Large intestine (tissue), 3 donors: ENCODE data around the gene ALKBH3. TPM values are rescaled to one million over a fixed set of nuclear protein-coding genes. Genes with fewer than 3 reads are reported as not detected.

Experiments
- DNase-seq, 2 donors: peaks; one replicate each; pipeline versions ENCODE4 v3.0.0 to v3.0.0-alpha.2; 2013
- H3K27ac ChIP-seq: one replicate; pipeline ENCODE4 v1.5.1; 2013; ENCODE audit warnings: low read length
- H3K27me3 ChIP-seq: 2 replicates; pipeline ENCODE4 v1.6.1; 2013; ENCODE audit warnings: low read length; ENCODE audit not compliant: control insufficient read depth, insufficient read depth
- H3K36me3 ChIP-seq: 2 replicates; pipeline ENCODE4 v1.6.1; 2013; ENCODE audit warnings: low read length; ENCODE audit not compliant: control insufficient read depth, insufficient read depth
- H3K4me1 ChIP-seq: one replicate; pipeline ENCODE4 v1.6.1; 2013; ENCODE audit warnings: low read length; ENCODE audit not compliant: control insufficient read depth, insufficient read depth
- H3K4me3 ChIP-seq: one replicate; pipeline ENCODE4 v1.5.1; 2013; ENCODE audit warnings: low read length
- H3K9me3 ChIP-seq: one replicate; pipeline ENCODE4 v1.6.1; 2013; ENCODE audit warnings: mild to moderate bottlenecking, low read depth, low read length, moderate library complexity; ENCODE audit not compliant: control insufficient read depth
- WGBS: methylation state at CpG from one replicate; pipeline ENCODE4 v1.1.5; 2013; ENCODE audit warnings: low lambda C conversion rate; ENCODE audit not compliant: insufficient coverage; 5-methylcytosine and 5-hydroxymethylcytosine counted together
- polyA plus RNA-seq: library from polyadenylated mRNA; unstranded; fragments of 120-200 nt; gene quantifications from one replicate; pipeline ENCODE4 v1.2.1, GENCODE V29; 2013

Gene ALKBH3
- polyA plus RNA-seq, 1 donor, result 32.4 TPM

DNA sequence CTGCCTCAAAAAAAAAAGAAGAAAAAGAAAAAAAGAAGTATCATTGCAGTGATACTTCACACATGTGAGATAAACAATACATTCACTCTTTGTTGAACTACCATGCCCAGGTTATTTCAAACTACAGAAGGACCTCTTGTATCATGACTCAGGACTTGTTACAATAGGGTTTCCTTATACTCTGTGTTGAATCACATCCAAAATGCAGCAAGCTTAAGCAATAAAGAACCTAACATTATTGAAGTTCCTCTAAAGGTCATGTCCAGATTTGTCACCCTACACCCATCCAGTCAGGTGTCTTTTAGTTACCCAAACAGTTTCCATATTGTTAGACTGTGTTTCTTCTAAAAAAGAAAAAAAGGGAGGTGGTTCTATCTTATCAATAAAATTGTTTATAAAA lies 26.9 kb upstream of the ALKBH3 start:
- H3K36me3 ChIP-seq, result peaks cover 7% of the 10 kb centered on the region
- H3K9me3 ChIP-seq, result no peaks in the 10 kb centered on the region
- no peak overlapping the region for H3K4me3 ChIP-seq
- H3K27me3 ChIP-seq, result no peaks in the 10 kb centered on the region
- no peaks in the 10 kb centered on the region for H3K4me1 ChIP-seq
- no peak overlapping the region for H3K27ac ChIP-seq
- no peak for DNase-seq

DNA sequence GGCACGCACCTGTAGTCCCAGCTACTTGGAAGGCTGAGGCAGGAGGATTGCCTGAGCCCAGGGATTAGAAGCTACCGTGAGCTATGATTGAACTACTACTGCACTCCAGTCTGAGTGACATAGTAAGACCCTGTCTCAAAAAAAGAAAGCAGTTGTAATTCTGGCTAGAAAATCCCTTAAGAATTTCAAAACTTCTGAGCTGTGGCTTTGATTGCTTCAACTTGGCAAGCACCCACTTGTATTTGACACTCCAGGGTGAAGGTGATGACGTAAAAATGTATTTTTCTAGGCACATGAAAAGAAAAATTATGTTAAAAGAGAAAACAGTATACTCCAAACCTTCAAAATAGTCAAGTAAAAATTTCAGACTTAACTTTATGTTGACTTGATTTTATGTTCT lies 23.6 kb upstream of the ALKBH3 start:
- H3K4me3 ChIP-seq, result no peak overlapping the region
- H3K27ac ChIP-seq, result no peak overlapping the region
- no peaks in the 10 kb centered on the region for H3K4me1 ChIP-seq
- no peaks in the 10 kb centered on the region for H3K9me3 ChIP-seq
- H3K36me3 ChIP-seq, result peaks cover 7% of the 10 kb centered on the region
- 100% methylated on average over 1 of the region's 3 CpGs for WGBS
- no peaks in the 10 kb centered on the region for H3K27me3 ChIP-seq
- DNase-seq, result no peak

DNA sequence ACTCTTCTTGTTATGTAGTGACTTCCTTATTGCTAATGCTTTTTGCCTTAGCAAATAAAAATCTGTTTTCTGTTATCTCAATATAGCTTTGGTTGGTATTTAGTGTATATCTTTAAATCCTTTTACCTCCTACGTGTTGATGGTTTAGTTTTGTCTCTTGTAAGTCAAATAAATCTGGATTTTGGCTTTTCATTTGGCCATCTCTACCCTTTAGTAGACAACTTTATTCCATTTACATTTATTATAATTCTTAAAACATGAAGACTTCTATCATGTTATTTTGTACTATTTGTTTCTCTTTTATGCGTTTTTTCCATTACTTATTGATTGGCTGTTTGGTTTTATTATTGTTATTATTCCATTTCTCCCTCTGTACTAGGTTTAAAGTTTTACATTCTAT lies 19.5 kb upstream of the ALKBH3 start:
- H3K4me1 ChIP-seq, result no peaks in the 10 kb centered on the region
- 89% methylated on average over 2 of the region's 2 CpGs for WGBS
- DNase-seq, result no peak
- H3K27me3 ChIP-seq, result no peaks in the 10 kb centered on the region
- no peaks in the 10 kb centered on the region for H3K36me3 ChIP-seq
- no peak overlapping the region for H3K4me3 ChIP-seq
- no peak overlapping the region for H3K27ac ChIP-seq
- no peaks in the 10 kb centered on the region for H3K9me3 ChIP-seq

DNA sequence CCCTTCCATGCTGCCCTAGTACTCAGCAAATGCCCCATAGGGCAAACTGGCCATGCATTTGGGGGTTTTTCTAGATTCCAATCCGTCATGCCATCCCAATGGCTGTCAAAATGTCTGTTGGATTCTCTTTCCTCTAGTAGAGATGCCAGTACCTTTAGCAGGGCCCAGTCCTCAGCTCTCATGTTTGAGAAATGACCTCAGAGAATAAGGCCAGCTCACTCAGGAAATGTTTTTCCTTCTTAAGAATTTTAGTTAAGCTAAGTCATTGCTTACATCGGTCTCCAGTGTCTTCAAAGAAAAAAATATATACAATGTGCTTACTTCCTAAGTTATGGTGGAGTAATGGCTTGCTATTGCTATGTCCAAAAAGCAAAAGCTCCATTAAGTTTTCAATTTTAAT lies 14.1 kb upstream of the ALKBH3 start:
- Histone ChIP-seq H3K27ac (no peak overlapping the region), H3K4me1 (peaks cover 4% of the 10 kb centered on the region), H3K9me3 (no peaks in the 10 kb centered on the region), H3K4me3 (no peak overlapping the region), H3K27me3 (peaks cover 12% of the 10 kb centered on the region), H3K36me3 (no peaks in the 10 kb centered on the region)
- WGBS, result no CpG with 5 or more reads among the region's 2 CpGs
- DNase-seq, result no peak

DNA sequence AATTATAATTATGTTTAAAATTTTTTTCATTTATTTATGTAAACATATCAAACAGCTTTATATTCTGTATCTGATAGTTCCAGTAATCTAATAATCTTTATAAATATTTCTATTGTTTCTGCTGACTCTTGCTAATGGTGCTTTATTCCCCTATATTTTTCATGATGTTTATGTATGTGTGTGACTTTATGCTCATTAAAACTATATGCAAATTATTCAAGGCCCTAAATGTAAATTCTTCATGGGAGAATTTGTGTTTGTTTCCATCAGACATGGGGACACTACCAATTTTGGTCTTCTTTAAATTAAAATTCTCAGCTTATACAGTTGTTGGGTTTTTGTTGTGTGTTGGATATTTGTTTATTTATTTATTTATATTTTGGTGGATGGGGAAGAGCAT lies 13.7 kb upstream of the ALKBH3 start:
- no peaks in the 10 kb centered on the region for H3K9me3 ChIP-seq
- no peak overlapping the region for H3K4me3 ChIP-seq

DNA sequence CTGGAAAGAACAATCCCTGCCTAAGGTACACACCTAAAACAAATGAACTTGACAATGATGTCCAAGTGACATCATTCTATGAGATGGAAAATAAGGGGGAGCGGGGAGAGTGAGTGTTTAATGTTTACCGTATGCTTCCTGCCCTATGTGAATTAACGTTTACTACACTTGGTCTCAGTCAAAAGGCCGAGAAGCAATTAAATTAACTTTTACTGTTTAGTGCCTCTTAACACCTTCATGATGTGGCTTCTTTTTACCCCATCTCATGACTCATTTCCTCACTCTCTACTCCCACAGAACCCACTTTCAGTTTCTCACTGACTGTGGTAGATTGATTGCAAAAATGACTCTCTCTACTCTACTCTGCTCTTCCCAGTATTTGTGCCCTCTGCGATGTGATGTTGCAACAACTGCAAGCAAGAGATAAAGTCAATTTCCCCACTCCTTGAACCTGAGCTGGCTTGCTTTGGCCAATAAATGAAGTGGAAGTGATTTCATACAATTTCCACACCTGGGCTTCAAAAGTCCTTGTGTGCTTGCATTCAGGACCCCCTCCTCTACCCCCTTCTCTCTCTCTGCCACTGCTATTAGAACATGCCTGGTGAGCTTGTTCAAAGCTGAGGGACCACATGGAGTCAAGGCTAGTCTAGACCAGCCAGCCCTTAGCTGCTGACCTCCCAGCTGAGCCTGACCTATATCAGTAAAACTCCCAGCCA lies 11.6 kb upstream of the ALKBH3 start:
- no peak overlapping the region for H3K27ac ChIP-seq
- no peak overlapping the region for H3K4me3 ChIP-seq
- H3K9me3 ChIP-seq, result no peaks in the 10 kb centered on the region
- no peaks in the 10 kb centered on the region for H3K36me3 ChIP-seq
- DNase-seq, result peak; percentile 80 to 91
- H3K27me3 ChIP-seq, result peaks cover 33% of the 10 kb centered on the region
- WGBS, result 20% methylated on average over 1 of the region's 5 CpGs
- H3K4me1 ChIP-seq, result peaks cover 4% of the 10 kb centered on the region

More for the DNA sequence above, 13.7 kb upstream of the ALKBH3 start:
- H3K27me3 ChIP-seq, result peaks cover 15% of the 10 kb centered on the region
- H3K36me3 ChIP-seq, result no peaks in the 10 kb centered on the region
- no peak overlapping the region for H3K27ac ChIP-seq
- no peak for DNase-seq
- peaks cover 4% of the 10 kb centered on the region for H3K4me1 ChIP-seq

DNA sequence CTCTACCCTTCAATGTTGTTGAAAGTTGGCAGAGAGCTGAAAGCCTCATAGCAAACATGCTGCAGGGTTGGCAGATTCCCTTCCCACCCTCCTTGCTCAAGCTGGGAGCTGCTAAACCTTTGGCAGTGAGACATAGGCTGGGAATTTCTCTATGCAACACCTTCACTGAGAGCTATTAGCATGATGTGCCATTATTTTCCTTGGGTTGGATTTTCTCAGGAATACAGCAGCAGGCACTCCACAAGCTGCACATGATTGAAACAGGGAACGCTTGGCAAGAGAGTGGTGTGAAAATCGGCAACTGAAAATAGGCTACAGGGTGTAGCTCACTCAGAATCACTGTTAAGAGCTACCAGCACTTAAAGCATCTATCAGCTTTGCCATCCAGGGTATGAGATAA lies 9.6 kb upstream of the ALKBH3 start:
- Histone ChIP-seq H3K36me3 (no peaks in the 10 kb centered on the region), H3K27me3 (peaks cover 43% of the 10 kb centered on the region)

DNA sequence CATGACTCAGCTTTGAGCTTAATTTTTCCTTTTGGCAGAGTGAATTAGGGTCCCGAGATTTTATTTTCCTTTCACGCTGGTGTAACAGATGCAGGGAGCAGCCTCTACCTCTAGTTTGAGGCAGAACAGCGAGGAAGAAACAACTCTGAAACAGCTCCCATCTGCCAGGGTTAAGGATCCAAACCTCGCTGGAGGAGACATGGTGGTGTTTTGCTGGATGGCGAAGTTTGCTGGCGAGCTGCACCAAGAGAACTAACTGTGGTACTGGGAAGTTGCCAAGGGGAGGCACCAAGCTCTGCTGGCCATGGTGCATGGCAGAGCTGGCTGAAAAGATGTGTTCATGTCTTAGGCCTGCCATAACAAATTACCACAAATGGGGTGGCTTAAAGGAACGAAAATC lies 7.6 kb upstream of the ALKBH3 start:
- Histone ChIP-seq H3K9me3 (no peaks in the 10 kb centered on the region), H3K27me3 (peaks cover 44% of the 10 kb centered on the region), H3K4me3 (no peak overlapping the region), H3K27ac (no peak overlapping the region), H3K36me3 (no peaks in the 10 kb centered on the region), H3K4me1 (peaks cover 4% of the 10 kb centered on the region)
- no CpG with 5 or more reads among the region's 7 CpGs for WGBS
- no peak for DNase-seq

More for the DNA sequence above, 9.6 kb upstream of the ALKBH3 start:
- DNase-seq, result no peak
- no peak overlapping the region for H3K27ac ChIP-seq
- no CpG with 5 or more reads among the region's 2 CpGs for WGBS
- no peaks in the 10 kb centered on the region for H3K9me3 ChIP-seq
- H3K4me3 ChIP-seq, result no peak overlapping the region
- peaks cover 4% of the 10 kb centered on the region for H3K4me1 ChIP-seq

DNA sequence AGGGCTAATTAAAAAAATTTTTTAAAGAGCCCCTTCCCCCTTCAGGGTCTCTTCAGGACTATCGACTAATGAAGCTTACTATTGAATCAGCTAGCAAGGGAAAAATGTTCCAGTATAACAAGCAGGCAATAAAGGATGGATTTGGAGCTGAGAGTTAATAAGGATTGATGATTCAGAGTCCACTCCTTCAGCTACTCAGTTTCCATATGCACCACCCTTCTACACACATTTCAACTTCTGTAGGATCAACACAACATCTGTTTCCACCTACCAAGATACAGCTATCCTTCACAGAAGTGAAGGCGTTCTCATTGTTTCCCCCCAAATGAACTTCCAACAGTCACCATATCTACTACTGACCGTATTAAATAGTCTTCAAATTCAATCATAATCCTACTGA lies 6.6 kb upstream of the ALKBH3 start:
- no peak overlapping the region for H3K27ac ChIP-seq
- H3K4me3 ChIP-seq, result no peak overlapping the region
- 67% methylated on average over 1 of the region's 3 CpGs for WGBS
- H3K9me3 ChIP-seq, result no peaks in the 10 kb centered on the region
- H3K4me1 ChIP-seq, result peaks cover 4% of the 10 kb centered on the region
- peaks cover 51% of the 10 kb centered on the region for H3K27me3 ChIP-seq
- DNase-seq, result no peak
- H3K36me3 ChIP-seq, result no peaks in the 10 kb centered on the region

DNA sequence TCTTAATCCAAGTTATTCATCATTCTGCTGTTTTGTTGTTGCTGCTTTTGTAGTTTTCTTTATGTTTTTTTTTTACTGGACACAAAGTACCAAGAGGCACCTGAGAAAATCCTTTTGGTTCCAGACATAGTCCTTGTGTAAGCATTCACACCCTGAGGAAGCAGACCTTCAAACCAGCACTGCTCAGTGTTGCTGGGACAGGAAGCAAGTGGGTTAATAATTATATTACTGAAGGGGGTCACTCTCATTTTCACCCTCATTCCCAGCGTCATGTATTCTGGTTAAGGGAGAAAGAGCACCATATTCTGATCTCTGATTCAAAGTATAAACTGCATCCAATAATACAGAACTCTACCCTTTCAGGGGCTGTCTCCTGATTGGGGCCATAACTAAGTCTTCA lies 5.9 kb upstream of the ALKBH3 start:
- Histone ChIP-seq H3K9me3 (no peaks in the 10 kb centered on the region), H3K4me1 (no peaks in the 10 kb centered on the region), H3K36me3 (no peaks in the 10 kb centered on the region), H3K27ac (no peak overlapping the region), H3K4me3 (no peak overlapping the region), H3K27me3 (peaks cover 51% of the 10 kb centered on the region)
- no CpG with 5 or more reads among the region's 1 CpG for WGBS
- no peak for DNase-seq
